Colonic mucosa (tissue), 4 donors: ENCODE data around the gene INTS11. TPM values are rescaled to one million over a fixed set of nuclear protein-coding genes. Genes with fewer than 3 reads are reported as not detected.

Source experiments
- DNase-seq: peaks from one replicate; pipeline ENCODE4 v3.0.0-alpha.2; 2020
- H3K27ac ChIP-seq: fragments of 200-600 bp; one replicate; pipeline ENCODE4 v1.8.0; 2021
- H3K27me3 ChIP-seq: fragments of 200-600 bp; one replicate; pipeline ENCODE4 v1.8.0; 2021
- H3K36me3 ChIP-seq: fragments of 200-600 bp; one replicate; pipeline ENCODE4 v1.8.0; 2021
- H3K4me1 ChIP-seq: fragments of 200-600 bp; one replicate; pipeline ENCODE4 v1.8.0; 2021; ENCODE audit warnings: mild to moderate bottlenecking
- H3K4me3 ChIP-seq: fragments of 200-600 bp; one replicate; pipeline ENCODE4 v1.8.0; 2021
- H3K9ac ChIP-seq, 2 donors: one replicate each; pipeline ENCODE4 v1.7.0; 2013; ENCODE audit warnings: control low read depth in 2 of 2, low read depth in 2 of 2, low read length in 2 of 2
- H3K9me3 ChIP-seq: fragments of 200-600 bp; one replicate; pipeline ENCODE4 v1.8.0; 2021
- intact Hi-C: fragments of 100-400 bp; cut with DNase I; formaldehyde crosslinking; loops from one replicate; pipeline ENCODE4 v1.14.1; 2022
- total RNA-seq, 2 donors: library from RNA; stranded (reverse); fragmentation: NEBNext Ultra II Directional in 1 of 2; extraction: Animal tissue kit (Norgen Biotek cat#: 25700) in 1 of 2; gene quantifications; one replicate each; pipeline ENCODE4 v1.2.1, GENCODE V29; 2021
- TF ChIP-seq, protein P1 (sequence below): fragments of 200-600 bp; IDR thresholded peaks from one replicate; pipeline ENCODE4 v1.8.0; 2022; ENCODE audit warnings: antibody characterized with exemption, mild to moderate bottlenecking
- donor health status: healthy.
- donor health status: DM: no; HTN: no; CAD: no.
- donor health status: DM: no; HTN: no; CAD: no.

The INTS11 gene
- total RNA-seq, 2 donors from 2014 or later = 70.6 to 126 TPM

GRCh38 chr1:1340185-1340584, 15.7 kb upstream of the INTS11 start:
- DNase-seq = no peak
- TF ChIP-seq, protein P1, sequence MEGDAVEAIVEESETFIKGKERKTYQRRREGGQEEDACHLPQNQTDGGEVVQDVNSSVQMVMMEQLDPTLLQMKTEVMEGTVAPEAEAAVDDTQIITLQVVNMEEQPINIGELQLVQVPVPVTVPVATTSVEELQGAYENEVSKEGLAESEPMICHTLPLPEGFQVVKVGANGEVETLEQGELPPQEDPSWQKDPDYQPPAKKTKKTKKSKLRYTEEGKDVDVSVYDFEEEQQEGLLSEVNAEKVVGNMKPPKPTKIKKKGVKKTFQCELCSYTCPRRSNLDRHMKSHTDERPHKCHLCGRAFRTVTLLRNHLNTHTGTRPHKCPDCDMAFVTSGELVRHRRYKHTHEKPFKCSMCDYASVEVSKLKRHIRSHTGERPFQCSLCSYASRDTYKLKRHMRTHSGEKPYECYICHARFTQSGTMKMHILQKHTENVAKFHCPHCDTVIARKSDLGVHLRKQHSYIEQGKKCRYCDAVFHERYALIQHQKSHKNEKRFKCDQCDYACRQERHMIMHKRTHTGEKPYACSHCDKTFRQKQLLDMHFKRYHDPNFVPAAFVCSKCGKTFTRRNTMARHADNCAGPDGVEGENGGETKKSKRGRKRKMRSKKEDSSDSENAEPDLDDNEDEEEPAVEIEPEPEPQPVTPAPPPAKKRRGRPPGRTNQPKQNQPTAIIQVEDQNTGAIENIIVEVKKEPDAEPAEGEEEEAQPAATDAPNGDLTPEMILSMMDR = no peak
- Histone ChIP-seq H3K27ac (no peak overlapping the region), H3K9me3 (no peaks in the 10 kb centered on the region), H3K4me1 (peaks cover 5% of the 10 kb centered on the region), H3K36me3 (no peaks in the 10 kb centered on the region), H3K27me3 (no peaks in the 10 kb centered on the region), H3K4me3 (no peak overlapping the region), H3K9ac (no peak overlapping the region)
- intact Hi-C loops = no loop called here

- H3K9ac ChIP-seq = no peak overlapping the region
- no peak overlapping the region for H3K4me3 ChIP-seq
- TF ChIP-seq, protein P1 = no peak
- no peaks in the 10 kb centered on the region for H3K36me3 ChIP-seq
- no peaks in the 10 kb centered on the region for H3K27me3 ChIP-seq
- no peaks in the 10 kb centered on the region for H3K4me1 ChIP-seq
- H3K27ac ChIP-seq = no peak overlapping the region
- no peak for DNase-seq
- H3K9me3 ChIP-seq = no peaks in the 10 kb centered on the region
- intact Hi-C loops = no loop called here
Measured at GRCh38 chr1:1338278-1338677, 13.8 kb upstream of the INTS11 start.

GRCh38 chr1:1337793-1338147, 13.3 kb upstream of the INTS11 start:
- Histone ChIP-seq H3K9ac (no peak overlapping the region), H3K27me3 (no peaks in the 10 kb centered on the region), H3K4me1 (no peaks in the 10 kb centered on the region), H3K27ac (no peak overlapping the region), H3K4me3 (no peak overlapping the region), H3K9me3 (no peaks in the 10 kb centered on the region), H3K36me3 (no peaks in the 10 kb centered on the region)
- TF ChIP-seq, protein P1 = no peak
- peak; percentile 72 for DNase-seq
- intact Hi-C loops = no loop called here

DNA sequence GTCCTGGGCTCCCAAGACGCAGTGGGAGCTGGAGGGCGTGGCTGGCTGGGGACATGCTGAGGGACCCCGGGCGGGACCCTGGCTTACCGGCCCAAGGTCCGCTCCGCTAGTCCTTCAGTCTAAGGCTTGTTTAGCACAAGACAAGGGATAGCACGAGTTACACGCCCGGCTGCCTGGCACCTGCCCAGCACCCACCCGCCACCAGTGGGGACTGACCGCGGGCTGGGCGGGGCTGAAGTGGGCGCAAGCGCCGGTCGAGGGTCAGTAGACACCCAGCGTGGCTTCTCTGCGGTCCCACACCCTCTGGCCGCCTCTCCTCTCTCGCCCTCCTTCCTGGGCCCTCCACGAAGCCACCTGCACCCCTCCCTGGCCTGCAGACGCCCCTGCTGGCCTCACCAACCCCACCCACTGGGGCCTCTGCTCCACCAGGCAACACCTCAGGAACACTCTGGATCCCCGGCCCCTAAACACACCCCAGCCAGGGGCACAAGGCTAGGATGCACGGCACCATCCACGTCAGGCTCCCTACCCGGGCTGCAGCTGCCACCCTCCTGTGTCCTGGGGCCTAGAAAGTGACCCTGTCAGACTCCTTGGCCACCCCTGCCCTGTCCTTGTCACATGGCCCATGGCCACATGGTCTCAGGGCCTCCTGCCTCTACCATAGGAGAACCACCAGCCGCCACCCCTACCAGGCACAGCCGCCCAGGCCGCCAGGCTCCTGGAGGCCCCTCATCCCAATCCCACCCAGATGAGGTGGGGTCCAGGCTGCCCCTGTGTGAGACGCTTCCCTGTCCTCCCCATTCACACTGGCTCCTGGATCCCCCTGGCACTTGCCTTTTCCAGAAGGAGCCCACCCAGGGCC, 12.7 kb upstream of the INTS11 start:
- intact Hi-C loops = no loop called here
- no peak overlapping the region for H3K4me3 ChIP-seq
- no peaks in the 10 kb centered on the region for H3K27me3 ChIP-seq
- no peaks in the 10 kb centered on the region for H3K4me1 ChIP-seq
- no peaks in the 10 kb centered on the region for H3K9me3 ChIP-seq
- no peak for DNase-seq
- TF ChIP-seq, protein P1 = no peak
- no peak overlapping the region for H3K9ac ChIP-seq
- no peaks in the 10 kb centered on the region for H3K36me3 ChIP-seq
- no peak overlapping the region for H3K27ac ChIP-seq

GRCh38 chr1:1336446-1336845, 12.0 kb upstream of the INTS11 start:
- TF ChIP-seq, protein P1 = no peak
- Histone ChIP-seq H3K27me3 (no peaks in the 10 kb centered on the region), H3K9me3 (no peaks in the 10 kb centered on the region), H3K36me3 (no peaks in the 10 kb centered on the region), H3K27ac (no peak overlapping the region), H3K9ac (no peak overlapping the region), H3K4me3 (no peak overlapping the region), H3K4me1 (no peaks in the 10 kb centered on the region)
- intact Hi-C loops = no loop called here
- DNase-seq = no peak
